GM11168 (cell line): ENCODE results near the gene STX8.
"Not testable (repeated sequence)": the region's sequence is repeated elsewhere in the genome, so short reads cannot be mapped to it uniquely, and the experiment has no call there.

Experiments
- in situ Hi-C: fragments of 300-500 bp; cut with MboI; formaldehyde crosslinking; loops from one replicate; pipeline ENCODE4 v1.12.0; 2022; ENCODE audit warnings: low sequenced_read_pairs; ENCODE audit not compliant: unreplicated experiment

STX8 gene

GRCh38 chr17:9284884-9285283 lies 290.7 kb downstream of the STX8 start:
- in situ Hi-C loops: loop anchor here (5.0 kb wide), 1 partner anchor 273 kb away; no protein-coding TSS in a partner anchor

- in situ Hi-C loops: loop anchor here (5.0 kb wide), 1 partner anchor 272 kb away; no protein-coding TSS in a partner anchor
Observed at GRCh38 chr17:9283909-9284308, 291.7 kb downstream of the STX8 start.

GRCh38 chr17:9279893-9280292 lies 295.7 kb downstream of the STX8 start:
- in situ Hi-C loops: loop anchor here (5.0 kb wide), 1 partner anchor 268 kb away; no protein-coding TSS in a partner anchor

- in situ Hi-C loops: no loop called here
Observed at GRCh38 chr17:9274973-9275372, 300.6 kb downstream of the STX8 start.

GRCh38 chr17:9273428-9274391 lies 301.9 kb downstream of the STX8 start:
- in situ Hi-C loops: no loop called here

- in situ Hi-C loops: no loop called here
Observed at GRCh38 chr17:9272501-9273200, 303.0 kb downstream of the STX8 start.

GRCh38 chr17:9271989-9272388 lies 303.6 kb downstream of the STX8 start:
- in situ Hi-C loops: no loop called here

GRCh38 chr17:9270921-9271320 lies 304.7 kb downstream of the STX8 start:
- in situ Hi-C loops: no loop called here

GRCh38 chr17:9269350-9270035 lies 306.1 kb downstream of the STX8 start:
- in situ Hi-C loops: no loop called here

GRCh38 chr17:9268546-9268945 lies 307.1 kb downstream of the STX8 start:
- in situ Hi-C loops: no loop called here

- in situ Hi-C loops: no loop called here
Observed at GRCh38 chr17:9266697-9267117, 308.9 kb downstream of the STX8 start.

- in situ Hi-C loops: no loop called here
Observed at GRCh38 chr17:9266031-9266680, 309.5 kb downstream of the STX8 start.

- in situ Hi-C loops: no loop called here
Observed at GRCh38 chr17:9261081-9262012, 314.3 kb downstream of the STX8 start.

GRCh38 chr17:9259419-9259818 lies 316.2 kb downstream of the STX8 start:
- in situ Hi-C loops: no loop called here

- in situ Hi-C loops: no loop called here
Observed at GRCh38 chr17:9258115-9259015, 317.3 kb downstream of the STX8 start.

- in situ Hi-C loops: not testable (repeated sequence)
Observed at GRCh38 chr17:9257630-9257965, 318.0 kb downstream of the STX8 start.

GRCh38 chr17:9256751-9257629 lies 318.6 kb downstream of the STX8 start:
- in situ Hi-C loops: no loop called here
